Measurements from ENCODE around the gene CNDP2.

GRCh38 chr18:74508821-74509225 is 12.7 kb downstream of the CNDP2 start:
- TF ChIP-seq CTCF (IDR thresholded peaks at IDR 0.05) = no peak
- no peak for TF ChIP-seq EP300 (IDR thresholded peaks at IDR 0.05)
